Left lung (tissue), 10 donors: ENCODE results near the gene IL1RL1. TPM values are rescaled to one million over a fixed set of nuclear protein-coding genes. Genes with fewer than 3 reads are reported as not detected.

ENCODE experiments used
- ATAC-seq: fragments of 200-7000 bp; cut with Tn5 transposase; one replicate; pipeline ENCODE4 v1.9.1; 2020; ENCODE audit warnings: moderate library complexity
- DNase-seq, 4 donors: peaks; one replicate each; pipeline ENCODE4 v3.0.0-alpha.2; 2013 to 2020
- H3K27ac ChIP-seq, 2 donors: fragments of 200-600 bp; sonication (generic) in 1 of 2; one replicate each; pipeline versions ENCODE4 v1.5.0 to v1.8.0; 2020 to 2021
- H3K27me3 ChIP-seq, 2 donors: fragments of 200-600 bp; sonication (generic) in 1 of 2; one replicate each; pipeline versions ENCODE4 v1.5.0 to v1.8.0; 2020 to 2021
- H3K36me3 ChIP-seq, 2 donors: fragments of 200-600 bp; sonication (generic) in 1 of 2; one replicate each; pipeline versions ENCODE4 v1.5.0 to v1.8.0; 2020 to 2021
- H3K4me1 ChIP-seq, 2 donors: fragments of 200-600 bp; one replicate each; pipeline ENCODE4 v1.8.0; 2021
- H3K4me3 ChIP-seq, 2 donors: fragments of 200-600 bp; sonication (generic) in 1 of 2; one replicate each; pipeline versions ENCODE4 v1.5.0 to v1.8.0; 2020 to 2021; ENCODE audit warnings: mild to moderate bottlenecking in 1 of 2
- H3K9me3 ChIP-seq, 2 donors: fragments of 200-600 bp; sonication (generic) in 1 of 2; one replicate each; pipeline versions ENCODE4 v1.5.0 to v1.8.0; 2020 to 2021
- CTCF ChIP-seq, 2 donors: fragments of 200-600 bp; sonication (generic) in 1 of 2; IDR thresholded peaks; one replicate each; pipeline versions ENCODE4 v1.5.0 to v1.8.0; 2021; ENCODE audit warnings: antibody characterized with exemption in 2 of 2
- intact Hi-C, 2 donors: fragments of 100-400 bp; cut with DNase I; formaldehyde crosslinking; loops; one replicate each; pipeline versions ENCODE4 v1.11.2 to v1.14.2; 2022
- polyA plus RNA-seq, 6 donors: library from polyadenylated mRNA; unstranded; fragments of 120-200 nt; gene quantifications; one replicate each; pipeline ENCODE4 v1.2.1, GENCODE V29; 2013; ENCODE audit not compliant: insufficient read length in 6 of 6
- total RNA-seq, 2 donors: library from RNA; stranded (reverse); fragmentation: NEBNext Ultra II Directional; extraction: Animal tissue kit (Norgen Biotek cat#: 25700); gene quantifications; one replicate each; pipeline ENCODE4 v1.2.1, GENCODE V29; 2021
- donor health status: DM: no; HTN: yes; CAD: no.
- donor health status: DM: no; HTN: no; CAD: no.

IL1RL1 gene
- total and polyA plus RNA-seq, 8 donors, result 0.13 to 72.2 (median 0.25) TPM

GRCh38 chr2:102397209-102397608 is 85.8 kb downstream of the IL1RL1 start:
- no peak for TF ChIP-seq CTCF (IDR thresholded peaks at IDR 0.05)
- no peak for ATAC-seq

GRCh38 chr2:102399499-102400141 is 88.3 kb downstream of the IL1RL1 start:
- DNase-seq (no peak), ATAC-seq (no peak)
- Histone ChIP-seq H3K27ac (no peak overlapping the region), H3K27me3 (no peaks in the 10 kb centered on the region), H3K9me3 (no peaks in the 10 kb centered on the region), H3K4me1 (no peaks in the 10 kb centered on the region), H3K36me3 (peaks cover 0 to 4% of the 10 kb centered on the region in 2 donors), H3K4me3 (no peak overlapping the region)
- no peak for TF ChIP-seq CTCF (IDR thresholded peaks at IDR 0.05)
- intact Hi-C loops, result no loop called here

More at GRCh38 chr2:102397209-102397608, 85.8 kb downstream of the IL1RL1 start:
- H3K4me1 ChIP-seq, result no peaks in the 10 kb centered on the region
- H3K4me3 ChIP-seq, result no peak overlapping the region
- H3K27ac ChIP-seq, result no peak overlapping the region
- no peaks in the 10 kb centered on the region for H3K27me3 ChIP-seq
- peaks cover 0 to 4% of the 10 kb centered on the region in 2 donors for H3K36me3 ChIP-seq
- no peak for DNase-seq
- no peaks in the 10 kb centered on the region for H3K9me3 ChIP-seq
- intact Hi-C loops, result no loop called here

- no peak for ATAC-seq
- DNase-seq, result no peak
- Histone ChIP-seq H3K27ac (peak overlapping the region in 1 of 2 donors; percentile 6), H3K4me3 (no peak overlapping the region), H3K27me3 (no peaks in the 10 kb centered on the region), H3K4me1 (no peaks in the 10 kb centered on the region), H3K9me3 (no peaks in the 10 kb centered on the region), H3K36me3 (peaks cover 0 to 4% of the 10 kb centered on the region in 2 donors)
- TF ChIP-seq CTCF (IDR thresholded peaks at IDR 0.05), result no peak
- intact Hi-C loops, result no loop called here
Measured at GRCh38 chr2:102401456-102401855, 90.1 kb downstream of the IL1RL1 start.

Other genes with a start within 250 kb of the IL1RL1 start
- 100 to 1,000 TPM; 142 to 224 TPM for gene IL1R1, start 168.8 kb upstream of the IL1RL1 start, total RNA-seq
- gene IL1R1, start 168.8 kb upstream of the IL1RL1 start, polyA plus RNA-seq, result 100 to 1,000 TPM in 5 of 6 donors, 10 to 100 TPM in 1; 91.1 to 137 (median 109) TPM
- gene IL1RL2, start 124.5 kb upstream of the IL1RL1 start, total RNA-seq, result 1 to 10 TPM; 1.5 to 2.5 TPM
- 1 to 10 TPM in 5 of 6 donors, under 1 TPM in 1; 0.91 to 1.7 (median 1.4) TPM for gene IL1RL2, start 124.5 kb upstream of the IL1RL1 start, polyA plus RNA-seq
- gene IL18R1, start 44.2 kb downstream of the IL1RL1 start, total RNA-seq, result 10 to 100 TPM in 1 of 2 donors, 1 to 10 TPM in 1; 3.8 to 35.6 TPM
- 1 to 10 TPM; 2.2 to 4.7 (median 4.0) TPM for gene IL18R1, start 44.2 kb downstream of the IL1RL1 start, polyA plus RNA-seq
- gene IL18RAP, start 111.6 kb downstream of the IL1RL1 start, total RNA-seq, result 10 to 100 TPM in 1 of 2 donors, under 1 TPM in 1; 0.64 to 15.2 TPM
- gene IL18RAP, start 111.6 kb downstream of the IL1RL1 start, polyA plus RNA-seq, result 1 to 10 TPM in 2 of 6 donors, under 1 TPM in 4; 0.43 to 1.9 (median 0.92) TPM
- not detected for gene SLC9A4, start 161.7 kb downstream of the IL1RL1 start, total RNA-seq
- gene SLC9A4, start 161.7 kb downstream of the IL1RL1 start, polyA plus RNA-seq, result under 1 TPM in 4 of 6 donors, not detected in 2; 0.06 to 0.08 (median 0.06) TPM